GM19372 (cell line): Measurements from ENCODE around the gene KCTD21.
"Not testable (repeated sequence)": the region's sequence is repeated elsewhere in the genome, so short reads cannot be mapped to it uniquely, and the experiment has no call there.

Experiments
- ATAC-seq: cut with Tn5 transposase; IDR thresholded peaks from one replicate; pipeline ENCODE4 v1.9.1; 2021; ENCODE audit warnings: mild to moderate bottlenecking, low read depth, moderate library complexity; ENCODE audit not compliant: unreplicated experiment

The KCTD21 gene

DNA sequence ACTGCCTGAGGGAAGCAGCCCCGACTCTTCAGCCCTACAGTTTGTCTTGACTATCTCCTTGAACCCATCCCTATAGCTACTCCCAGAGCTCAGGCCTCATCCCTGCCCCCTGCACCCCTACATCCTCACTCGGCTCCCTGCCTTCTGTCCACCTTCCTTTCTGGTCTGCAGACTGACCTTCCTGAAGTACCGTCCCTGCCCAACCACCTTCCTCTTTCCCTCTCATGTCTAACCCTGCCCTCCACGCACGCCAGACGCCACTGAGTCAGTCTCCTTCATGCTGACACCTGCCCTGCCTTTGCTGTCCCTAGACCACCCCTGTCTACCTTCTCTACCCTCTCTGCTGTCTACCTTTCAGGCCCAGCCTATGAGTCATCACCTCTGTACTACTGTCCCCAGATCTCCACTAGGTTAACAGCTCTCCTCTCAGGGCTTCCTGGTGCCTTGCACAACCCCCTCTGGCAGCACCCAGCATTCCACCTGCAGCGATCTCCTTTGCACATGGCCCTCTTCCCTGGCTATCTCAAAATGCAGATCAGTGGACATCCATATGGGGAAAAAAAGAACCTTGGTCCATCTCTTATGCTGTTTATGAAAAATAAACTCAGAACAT, 8.9 kb downstream of the KCTD21 start:
- no peak for ATAC-seq

DNA sequence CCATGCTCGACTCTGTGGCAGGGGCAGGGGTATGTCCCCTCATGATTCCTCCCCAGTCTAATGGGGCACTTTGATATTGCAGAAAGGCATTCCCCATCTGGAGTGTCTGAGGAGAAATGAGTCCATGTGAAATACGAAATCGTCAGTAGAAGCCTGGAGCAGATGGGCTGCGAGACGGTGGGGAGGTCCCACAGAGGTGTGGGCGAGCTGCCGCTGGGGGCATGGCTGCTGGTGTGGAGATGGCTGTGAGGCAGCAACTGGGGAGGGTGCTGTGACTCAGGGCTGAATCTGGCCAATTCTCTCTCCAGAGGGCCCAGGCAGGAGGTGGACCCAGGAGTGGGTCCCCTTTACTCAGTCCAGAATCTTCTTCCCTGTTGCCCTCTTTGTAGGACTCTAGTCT, 11.2 kb downstream of the KCTD21 start:
- no peak for ATAC-seq

DNA sequence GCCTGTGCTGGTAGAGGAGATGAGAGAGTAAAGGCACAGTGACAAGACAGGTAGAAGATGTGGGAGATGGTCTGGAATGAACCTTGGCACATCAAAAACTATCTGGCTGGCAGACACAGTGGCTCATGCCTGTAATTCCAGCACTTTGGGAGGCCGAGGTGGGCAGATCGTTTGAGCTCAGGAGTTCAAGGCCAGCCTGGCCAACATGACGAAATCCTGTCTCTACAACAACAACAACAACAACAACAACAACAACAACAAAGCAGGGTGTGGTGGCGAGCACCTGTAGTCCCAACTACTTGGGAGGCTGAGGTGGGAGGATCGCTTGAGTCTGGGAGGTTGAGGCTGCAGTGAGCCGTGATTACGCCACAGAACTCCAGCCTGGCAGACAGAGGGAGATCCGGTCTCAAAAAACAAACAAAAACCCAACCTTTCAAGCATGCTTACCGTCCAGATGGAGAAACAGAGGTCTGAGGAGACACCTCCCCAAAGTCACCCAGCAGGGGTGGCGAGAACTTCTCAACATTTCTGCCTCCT, 11.8 kb downstream of the KCTD21 start:
- no peak for ATAC-seq

- not testable (repeated sequence) for ATAC-seq
These were observed 12.6 kb downstream of the KCTD21 start for GRCh38 chr11:78175862-78176261.

- no peak for ATAC-seq
These were observed 16.5 kb downstream of the KCTD21 start for GRCh38 chr11:78171951-78172350.

- ATAC-seq: no peak
These were observed 17.4 kb downstream of the KCTD21 start for GRCh38 chr11:78170874-78171549.

- ATAC-seq: no peak
These were observed 18.0 kb downstream of the KCTD21 start for GRCh38 chr11:78170413-78170812.

- ATAC-seq: no peak
These were observed 19.6 kb downstream of the KCTD21 start for GRCh38 chr11:78168539-78169477.

DNA sequence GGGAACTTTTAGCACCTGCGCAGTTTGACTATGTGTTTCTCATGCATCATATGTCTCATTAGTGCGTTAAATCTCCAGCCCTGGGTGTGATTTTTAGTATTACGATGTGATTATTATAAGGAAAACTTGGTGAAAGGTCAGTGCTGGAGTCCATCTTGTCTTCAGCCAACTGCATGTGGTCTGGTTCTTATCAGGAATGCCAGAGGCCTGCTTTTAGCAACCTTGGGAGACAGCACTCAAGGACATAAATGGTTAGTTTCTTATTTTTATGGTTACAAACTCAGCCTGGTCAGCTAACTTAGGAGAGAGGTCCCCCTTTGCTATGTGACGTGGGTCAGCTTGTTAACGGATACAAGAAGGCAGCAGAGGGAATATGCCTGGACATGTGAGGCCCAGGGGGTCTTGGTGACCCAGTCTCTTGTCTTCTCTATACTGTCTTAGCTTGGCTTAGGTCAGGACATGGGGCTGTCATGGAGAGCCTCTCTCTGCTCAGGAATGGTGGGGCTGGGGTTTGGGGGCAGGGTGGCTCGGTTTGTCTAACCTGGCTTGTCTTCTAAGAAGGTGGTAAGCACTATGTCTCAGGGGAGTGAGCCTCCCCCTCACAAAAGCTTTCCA, 21.5 kb downstream of the KCTD21 start:
- no peak for ATAC-seq

GRCh38 chr11:78164471-78164870, 24.0 kb downstream of the KCTD21 start:
- no peak for ATAC-seq

DNA sequence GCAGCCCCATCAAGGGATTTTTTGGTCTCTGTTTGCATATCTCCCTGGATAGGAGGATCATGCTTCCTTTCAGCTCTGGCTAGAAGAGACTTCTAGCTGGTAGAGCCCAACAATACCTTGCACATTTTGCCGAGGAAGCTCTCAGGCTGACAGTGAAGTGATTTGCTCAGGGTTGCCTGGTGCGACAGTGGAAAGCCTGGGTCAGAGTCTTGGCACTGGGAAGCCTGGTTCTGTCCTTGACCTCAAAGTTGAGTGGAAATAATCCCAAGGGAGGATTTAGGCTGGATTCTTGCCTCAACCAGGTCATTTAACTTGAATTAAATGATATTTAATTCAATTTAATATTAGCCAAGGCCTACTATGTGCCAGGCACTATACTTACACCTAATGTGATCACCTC, 24.6 kb downstream of the KCTD21 start:
- no peak for ATAC-seq

GRCh38 chr11:78161962-78162371, 26.5 kb downstream of the KCTD21 start:
- ATAC-seq: no peak

DNA sequence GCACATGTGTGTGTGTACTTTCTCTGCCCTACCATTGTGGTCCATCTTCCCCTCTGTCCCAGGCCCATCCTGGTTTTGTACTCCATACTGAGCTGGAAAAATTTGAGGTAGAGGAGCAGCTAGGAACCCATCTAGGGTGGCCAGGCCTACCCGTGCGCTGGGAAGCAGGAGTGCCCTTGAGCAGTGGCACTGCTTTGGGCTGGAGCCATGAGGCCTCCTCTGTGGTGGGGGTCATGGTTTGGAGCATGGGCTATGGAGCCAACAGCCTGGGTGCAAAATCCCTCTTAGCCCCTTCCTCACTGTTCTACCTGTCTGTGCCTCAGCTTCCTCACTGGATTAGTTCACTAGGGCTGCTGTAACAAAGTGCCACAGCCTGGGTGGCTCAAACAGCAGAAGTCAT, 27.1 kb downstream of the KCTD21 start:
- ATAC-seq: no peak

- ATAC-seq: no peak
These were observed 27.9 kb downstream of the KCTD21 start for GRCh38 chr11:78160557-78160956.

DNA sequence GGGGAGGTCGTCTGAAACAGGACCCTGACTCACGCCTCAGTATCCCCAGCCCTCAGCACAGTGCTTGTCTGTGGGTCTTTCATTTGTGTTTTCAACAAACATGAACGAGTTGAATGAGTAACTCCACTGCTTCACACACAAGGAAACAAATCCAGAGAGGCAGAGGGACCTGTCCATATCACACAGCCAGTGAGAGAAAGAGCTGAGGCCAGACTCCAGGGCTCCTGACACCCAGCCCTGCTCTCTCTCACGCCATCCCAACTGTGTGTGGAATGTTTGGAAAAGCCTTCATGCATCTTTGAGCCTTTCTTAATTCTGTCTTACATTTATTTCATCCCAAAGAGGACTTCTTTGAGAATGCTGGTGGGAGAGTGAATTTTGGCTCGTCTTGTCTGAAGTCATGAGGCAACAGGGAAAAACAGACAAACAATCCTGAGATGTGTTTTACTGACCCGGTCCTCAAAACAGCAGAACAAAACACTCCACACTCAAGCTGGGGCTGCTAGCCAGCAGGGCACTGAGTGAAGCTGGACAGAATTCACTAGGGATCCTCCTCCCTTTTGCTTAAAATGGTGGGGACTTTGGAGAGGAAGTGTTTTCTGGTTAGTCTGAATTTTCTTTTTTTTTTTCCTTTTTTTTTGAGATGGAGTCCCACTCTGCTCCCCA, 29.3 kb downstream of the KCTD21 start:
- ATAC-seq: no peak

DNA sequence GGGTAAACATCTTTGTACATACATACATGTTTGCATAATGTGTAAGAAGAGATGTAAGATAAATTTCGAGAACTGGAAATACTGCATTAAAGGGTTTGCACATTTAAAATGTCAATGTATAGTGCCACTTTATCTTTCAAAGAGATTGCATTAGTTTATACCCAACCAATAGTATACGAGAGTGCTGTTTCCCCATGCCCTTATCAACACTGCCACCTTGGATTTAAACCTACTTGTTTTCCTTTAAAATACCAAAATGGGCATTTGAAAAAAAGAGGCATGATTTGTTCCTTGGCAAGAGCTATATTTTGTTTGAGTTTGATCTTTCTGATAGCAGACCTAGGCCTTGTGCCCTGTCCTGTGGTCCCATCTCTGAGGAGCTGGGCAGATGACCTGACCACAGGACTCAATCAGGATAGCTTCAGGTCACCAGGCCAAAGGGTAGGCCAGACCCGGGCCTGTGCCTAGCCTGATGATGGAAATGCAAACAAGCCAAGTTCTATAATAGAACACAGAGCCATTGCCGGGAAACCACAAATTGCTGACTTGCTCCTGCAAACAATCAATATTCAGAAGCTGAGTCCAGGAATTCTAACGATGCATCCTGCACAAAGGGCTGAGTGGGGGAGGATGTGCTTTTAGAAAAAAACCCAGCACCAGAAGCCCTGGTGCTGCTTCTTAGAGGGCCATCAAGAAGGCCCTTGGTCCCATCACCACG, 32.1 kb downstream of the KCTD21 start:
- ATAC-seq: no peak

DNA sequence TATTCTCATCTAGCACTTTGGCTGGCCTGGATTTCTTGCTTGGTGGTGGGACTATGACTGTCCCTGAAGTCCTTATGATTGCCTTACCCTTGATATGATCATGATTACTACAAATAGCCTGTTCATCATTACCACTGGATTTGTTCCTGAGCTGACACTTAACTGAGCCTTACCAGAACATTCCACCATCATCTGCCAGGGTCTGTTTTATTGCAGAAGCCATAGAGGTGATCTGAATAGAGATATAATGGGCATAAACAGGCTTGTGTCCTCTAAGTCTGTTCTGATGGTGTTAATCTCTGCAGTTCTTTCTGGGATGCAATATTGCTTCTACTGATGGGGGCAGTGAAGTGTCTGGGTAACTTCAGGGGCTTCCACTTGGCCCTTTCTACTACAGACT, 36.6 kb downstream of the KCTD21 start:
- ATAC-seq: no peak

GRCh38 chr11:78150754-78151153, 37.7 kb downstream of the KCTD21 start:
- ATAC-seq: no peak

DNA sequence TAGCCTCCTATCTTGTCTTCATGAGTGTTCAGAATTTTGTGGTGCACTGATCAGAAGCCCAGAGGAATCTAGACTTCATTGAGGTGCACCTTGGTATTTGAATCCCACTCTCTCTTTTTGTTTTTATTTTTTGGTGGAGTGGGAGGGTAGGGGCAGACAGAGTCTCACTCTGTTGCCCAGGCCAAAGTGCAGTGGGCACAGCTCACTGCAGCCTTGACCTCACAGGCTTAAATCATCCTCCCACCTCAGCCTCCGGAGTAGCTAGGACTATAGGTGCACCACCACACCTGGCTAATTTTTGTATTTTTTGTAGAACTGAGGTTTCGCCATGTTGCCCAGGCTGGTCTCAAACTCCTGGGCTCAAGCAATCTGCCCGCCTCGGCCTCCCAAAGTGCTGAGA, 38.1 kb downstream of the KCTD21 start:
- no peak for ATAC-seq

- ATAC-seq: no peak
These were observed 38.8 kb downstream of the KCTD21 start for GRCh38 chr11:78149646-78150045.
